Measurements from ENCODE around the gene ZFP90. TPM values are rescaled to one million over a fixed set of nuclear protein-coding genes. Genes with fewer than 3 reads are reported as not detected.

The ZFP90 gene
- total RNA-seq, 1 donor from 2014 or later = 44.7 TPM

DNA sequence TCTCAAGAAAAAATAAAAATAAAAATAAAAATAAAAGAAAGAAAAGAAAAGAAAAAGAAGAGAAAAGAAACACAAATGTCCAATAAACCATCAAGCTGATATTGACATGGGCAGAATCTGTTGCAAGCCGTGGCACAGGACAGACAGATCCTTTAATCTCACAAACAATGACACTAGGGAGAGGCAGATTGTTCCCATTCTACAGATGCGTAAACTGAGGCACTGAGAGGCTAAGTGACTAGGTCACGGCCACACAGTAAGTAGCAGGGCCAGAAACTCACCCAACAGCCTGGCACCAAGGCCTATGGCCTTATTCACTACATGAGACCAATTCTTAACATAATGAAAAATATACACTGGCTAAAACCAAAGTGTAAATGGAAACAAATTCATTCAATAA lies 28.3 kb upstream of the ZFP90 start:
- Mint-ChIP-seq H3K36me3 (no peaks in the 10 kb centered on the region), H3K27me3 (peaks cover 40% of the 10 kb centered on the region), H3K4me3 (no peak overlapping the region), H3K9me3 (no peaks in the 10 kb centered on the region), H3K27ac (no peak overlapping the region), H3K4me1 (ENCODE audit: unreplicated experiment) (peaks cover 3% of the 10 kb centered on the region)
- TF ChIP-seq, protein P1, sequence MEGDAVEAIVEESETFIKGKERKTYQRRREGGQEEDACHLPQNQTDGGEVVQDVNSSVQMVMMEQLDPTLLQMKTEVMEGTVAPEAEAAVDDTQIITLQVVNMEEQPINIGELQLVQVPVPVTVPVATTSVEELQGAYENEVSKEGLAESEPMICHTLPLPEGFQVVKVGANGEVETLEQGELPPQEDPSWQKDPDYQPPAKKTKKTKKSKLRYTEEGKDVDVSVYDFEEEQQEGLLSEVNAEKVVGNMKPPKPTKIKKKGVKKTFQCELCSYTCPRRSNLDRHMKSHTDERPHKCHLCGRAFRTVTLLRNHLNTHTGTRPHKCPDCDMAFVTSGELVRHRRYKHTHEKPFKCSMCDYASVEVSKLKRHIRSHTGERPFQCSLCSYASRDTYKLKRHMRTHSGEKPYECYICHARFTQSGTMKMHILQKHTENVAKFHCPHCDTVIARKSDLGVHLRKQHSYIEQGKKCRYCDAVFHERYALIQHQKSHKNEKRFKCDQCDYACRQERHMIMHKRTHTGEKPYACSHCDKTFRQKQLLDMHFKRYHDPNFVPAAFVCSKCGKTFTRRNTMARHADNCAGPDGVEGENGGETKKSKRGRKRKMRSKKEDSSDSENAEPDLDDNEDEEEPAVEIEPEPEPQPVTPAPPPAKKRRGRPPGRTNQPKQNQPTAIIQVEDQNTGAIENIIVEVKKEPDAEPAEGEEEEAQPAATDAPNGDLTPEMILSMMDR (conservative IDR thresholded peaks at IDR 0.05) = no peak
- no peak for DNase-seq (ENCODE audit: extremely low spot score, unreplicated experiment)

DNA sequence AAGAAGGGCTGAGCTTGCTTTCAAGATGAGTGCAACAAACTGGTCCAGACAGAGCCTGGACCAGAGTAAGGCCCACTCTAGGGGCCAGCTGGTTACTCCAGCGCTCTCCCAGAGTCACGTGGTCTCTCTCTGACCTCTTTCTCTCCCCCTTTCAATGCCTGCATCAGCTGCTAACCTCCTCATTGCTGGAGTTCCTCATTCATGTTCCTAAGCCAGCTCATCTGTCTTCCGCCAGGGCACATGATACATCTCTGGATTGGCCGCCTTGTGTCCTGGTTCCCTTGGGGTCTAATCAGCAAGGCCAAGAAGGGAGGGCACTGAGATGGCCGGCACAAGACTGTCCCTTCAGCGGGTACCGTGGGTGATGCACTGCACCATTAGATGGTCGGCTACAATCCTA lies 26.9 kb upstream of the ZFP90 start:
- peaks cover 28% of the 10 kb centered on the region for H3K27me3 Mint-ChIP-seq
- H3K4me3 Mint-ChIP-seq = no peak overlapping the region
- no peaks in the 10 kb centered on the region for H3K36me3 Mint-ChIP-seq
- H3K4me1 Mint-ChIP-seq (ENCODE audit: unreplicated experiment) = peaks cover 4% of the 10 kb centered on the region
- H3K9me3 Mint-ChIP-seq = no peaks in the 10 kb centered on the region
- TF ChIP-seq, protein P1 (conservative IDR thresholded peaks at IDR 0.05) = no peak
- H3K27ac Mint-ChIP-seq = no peak overlapping the region
- no peak for DNase-seq (ENCODE audit: extremely low spot score, unreplicated experiment)

DNA sequence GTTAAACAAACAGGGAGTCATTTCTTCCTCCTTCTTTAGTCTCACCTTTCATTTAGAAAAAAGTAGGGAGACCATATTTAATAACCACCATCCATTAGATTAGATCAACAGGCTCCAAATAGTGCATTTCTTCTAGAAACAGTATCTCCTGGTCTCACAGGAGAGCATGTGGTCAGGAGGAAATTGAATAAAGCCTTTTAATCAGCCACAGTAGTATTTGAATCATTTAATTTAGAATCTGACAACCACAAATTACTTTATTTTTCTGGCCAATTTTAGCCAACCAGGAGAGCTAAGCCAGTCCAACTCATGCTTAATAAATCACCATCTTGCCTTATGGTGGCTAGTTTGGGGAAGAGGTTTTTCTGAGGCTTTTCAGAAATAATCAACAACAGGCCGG lies 26.3 kb upstream of the ZFP90 start:
- H3K27me3 Mint-ChIP-seq = peaks cover 23% of the 10 kb centered on the region
- peaks cover 9% of the 10 kb centered on the region for H3K4me1 Mint-ChIP-seq (ENCODE audit: unreplicated experiment)
- H3K36me3 Mint-ChIP-seq = no peaks in the 10 kb centered on the region
- no peaks in the 10 kb centered on the region for H3K9me3 Mint-ChIP-seq
- DNase-seq (ENCODE audit: extremely low spot score, unreplicated experiment) = no peak
- no peak overlapping the region for H3K4me3 Mint-ChIP-seq
- TF ChIP-seq, protein P1 (conservative IDR thresholded peaks at IDR 0.05) = no peak
- H3K27ac Mint-ChIP-seq = no peak overlapping the region

DNA sequence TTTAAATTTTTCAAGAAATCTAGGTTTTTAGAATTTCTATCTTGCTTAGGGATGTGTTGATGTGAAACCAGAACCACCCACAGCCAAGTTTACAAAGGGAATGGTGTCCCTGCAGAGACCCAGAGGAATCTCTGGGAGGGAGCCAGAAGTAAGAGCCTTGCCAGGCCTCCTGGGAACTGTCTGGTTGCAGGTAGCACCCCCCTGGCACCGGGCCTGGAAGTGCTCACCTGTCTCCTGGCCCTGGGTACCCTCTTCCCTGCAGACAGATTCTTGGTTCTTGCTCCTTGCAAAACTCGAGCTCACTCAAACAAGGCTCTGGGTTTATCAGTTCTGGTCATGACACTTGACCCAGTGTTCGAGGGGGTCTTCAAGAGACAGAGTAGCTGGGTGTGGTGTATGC lies 24.6 kb upstream of the ZFP90 start:
- no peak overlapping the region for H3K4me3 Mint-ChIP-seq
- peaks cover 9% of the 10 kb centered on the region for H3K4me1 Mint-ChIP-seq (ENCODE audit: unreplicated experiment)
- no peaks in the 10 kb centered on the region for H3K36me3 Mint-ChIP-seq
- peaks cover 8% of the 10 kb centered on the region for H3K27me3 Mint-ChIP-seq
- no peak overlapping the region for H3K27ac Mint-ChIP-seq
- DNase-seq (ENCODE audit: extremely low spot score, unreplicated experiment) = no peak
- H3K9me3 Mint-ChIP-seq = no peaks in the 10 kb centered on the region
- TF ChIP-seq, protein P1 (conservative IDR thresholded peaks at IDR 0.05) = no peak

DNA sequence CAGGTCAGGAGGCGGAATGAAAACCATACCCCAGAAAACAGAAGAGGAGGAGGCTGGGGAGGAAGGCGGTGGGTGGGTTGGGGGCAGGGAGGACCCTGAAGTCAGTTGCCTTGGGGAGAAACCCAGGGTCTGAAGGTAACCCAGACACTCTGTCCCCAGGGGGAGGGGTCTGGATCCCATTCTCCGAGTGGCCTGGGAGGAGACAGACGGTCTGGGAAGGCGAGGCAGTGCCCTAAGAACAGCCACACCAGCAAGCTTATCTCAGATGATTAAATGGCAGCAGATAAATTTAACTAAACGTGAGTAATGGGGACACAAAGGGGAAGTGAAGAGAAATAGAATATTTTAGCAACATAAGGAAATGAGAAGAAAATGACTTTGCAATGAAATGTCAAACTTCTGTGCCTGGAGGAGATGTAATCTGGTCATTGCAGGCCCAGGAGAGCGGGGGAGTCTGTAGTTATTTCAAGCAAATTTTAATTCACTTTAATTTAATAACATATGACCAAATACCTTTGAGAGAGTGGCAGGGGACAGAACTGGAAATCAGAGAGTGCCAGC lies 21.4 kb upstream of the ZFP90 start:
- Mint-ChIP-seq H3K4me3 (no peak overlapping the region), H3K36me3 (no peaks in the 10 kb centered on the region)
- TF ChIP-seq, protein P1 (conservative IDR thresholded peaks at IDR 0.05) = no peak

More for the DNA sequence above, 21.4 kb upstream of the ZFP90 start:
- H3K27ac Mint-ChIP-seq = no peak overlapping the region
- DNase-seq (ENCODE audit: extremely low spot score, unreplicated experiment) = no peak
- no peaks in the 10 kb centered on the region for H3K27me3 Mint-ChIP-seq
- H3K4me1 Mint-ChIP-seq (ENCODE audit: unreplicated experiment) = peaks cover 6% of the 10 kb centered on the region
- H3K9me3 Mint-ChIP-seq = no peaks in the 10 kb centered on the region

All from type B pancreatic cell (in vitro differentiated cells).